Naive B cell (primary cell): Measurements from ENCODE around the gene SPATA12. TPM values are rescaled to one million over a fixed set of nuclear protein-coding genes. Genes with fewer than 3 reads are reported as not detected.
"Not testable (repeated sequence)": the region's sequence is repeated elsewhere in the genome, so short reads cannot be mapped to it uniquely, and the experiment has no call there.

Experiments used
- ATAC-seq, 2 donors: fragments of 150-1000 bp; cut with Tn5 transposase; 2 replicates each; pipeline ENCODE4 v1.10.0; 2021; ENCODE audit warnings: low read depth in 2 of 2, mild to moderate bottlenecking in 2 of 2, moderate library complexity in 2 of 2
- DNase-seq: peaks from one replicate; pipeline ENCODE4 v3.0.0; 2022
- H3K27ac Mint-ChIP-seq, 6 donors: one replicate each; pipeline ENCODE4 v1.8.0; 2020 to 2022; ENCODE audit warnings: mild to moderate bottlenecking in 6 of 6, mixed read lengths in 6 of 6, moderate library complexity in 5 of 6, inconsistent platforms in 2 of 6
- H3K27me3 Mint-ChIP-seq, 3 donors: one replicate each; pipeline ENCODE4 v1.8.0; 2021 to 2022; ENCODE audit warnings: mixed read lengths in 3 of 3, mild to moderate bottlenecking in 1 of 3
- H3K36me3 Mint-ChIP-seq, 2 donors: one replicate each; pipeline ENCODE4 v1.8.0; 2020 to 2022; ENCODE audit warnings: mixed read lengths in 2 of 2, inconsistent platforms in 1 of 2, mild to moderate bottlenecking in 1 of 2
- H3K4me1 Mint-ChIP-seq, 3 donors: one replicate each; pipeline ENCODE4 v1.8.0; 2020 to 2022; ENCODE audit warnings: mixed read lengths in 3 of 3, inconsistent platforms in 1 of 3, mild to moderate bottlenecking in 1 of 3, moderate library complexity in 1 of 3
- H3K4me3 Mint-ChIP-seq, 8 donors: one replicate each; pipeline ENCODE4 v1.8.0; 2020 to 2022; ENCODE audit warnings: mild to moderate bottlenecking in 8 of 8, mixed read lengths in 8 of 8, moderate library complexity in 8 of 8, inconsistent platforms in 2 of 8
- H3K9me3 Mint-ChIP-seq, 7 donors: one replicate each; pipeline ENCODE4 v1.8.0; 2020 to 2022; ENCODE audit warnings: mixed read lengths in 7 of 7, mild to moderate bottlenecking in 5 of 7, inconsistent platforms in 2 of 7, moderate library complexity in 1 of 7
- polyA plus RNA-seq, 6 donors: library from polyadenylated mRNA; unstranded; fragments of 300-500 nt; fragmentation: Illumina TruSeq; gene quantifications; one replicate each; pipeline ENCODE4 v1.2.3, GENCODE V29; 2021; ENCODE audit warnings: low read depth in 6 of 6

The SPATA12 gene
- polyA plus RNA-seq, 6 donors from 2014 or later = not detected

- Mint-ChIP-seq H3K36me3 (peaks cover 0 to 4% of the 10 kb centered on the region in 2 donors), H3K27ac (peak overlapping the region in 2 of 6 donors; percentile 7 to 50), H3K4me3 (peak overlapping the region; percentile 56 to 86 (median 82)), H3K27me3 (peaks cover 56 to 72% (median 70%) of the 10 kb centered on the region in 3 donors), H3K9me3 (no peaks in the 10 kb centered on the region), H3K4me1 (peaks cover 15 to 22% (median 18%) of the 10 kb centered on the region in 3 donors)
- no peak for DNase-seq
- ATAC-seq = peak in 1 of 2 donors; percentile 11
Measured at GRCh38 chr3:57077630-57078343, 17.3 kb downstream of the SPATA12 start.

- peaks cover 0 to 4% of the 10 kb centered on the region in 2 donors for H3K36me3 Mint-ChIP-seq
- peak overlapping the region; percentile 56 to 86 (median 82) for H3K4me3 Mint-ChIP-seq
- DNase-seq = peak; percentile 60
- peak overlapping the region in 2 of 6 donors; percentile 7 to 50 for H3K27ac Mint-ChIP-seq
- peaks cover 15 to 22% (median 18%) of the 10 kb centered on the region in 3 donors for H3K4me1 Mint-ChIP-seq
- H3K27me3 Mint-ChIP-seq = peaks cover 52 to 67% (median 65%) of the 10 kb centered on the region in 3 donors
- peak; percentile 87 to 88 for ATAC-seq
- H3K9me3 Mint-ChIP-seq = no peaks in the 10 kb centered on the region
Measured at GRCh38 chr3:57078344-57078634, 17.8 kb downstream of the SPATA12 start.

GRCh38 chr3:57078635-57079473 is 18.4 kb downstream of the SPATA12 start:
- Mint-ChIP-seq H3K4me3 (peak overlapping the region; percentile 56 to 86 (median 82)), H3K27me3 (peaks cover 48 to 61% (median 59%) of the 10 kb centered on the region in 3 donors), H3K9me3 (no peaks in the 10 kb centered on the region), H3K4me1 (peaks cover 15 to 22% (median 18%) of the 10 kb centered on the region in 3 donors), H3K36me3 (peaks cover 0 to 4% of the 10 kb centered on the region in 2 donors), H3K27ac (no peak overlapping the region)
- peak; percentile 15 to 20 for ATAC-seq
- DNase-seq = peak; percentile 14

GRCh38 chr3:57079474-57079831 is 19.0 kb downstream of the SPATA12 start:
- H3K27me3 Mint-ChIP-seq = peaks cover 42 to 56% (median 53%) of the 10 kb centered on the region in 3 donors
- DNase-seq = no peak
- H3K4me1 Mint-ChIP-seq = peaks cover 15 to 22% (median 18%) of the 10 kb centered on the region in 3 donors
- H3K4me3 Mint-ChIP-seq = peak overlapping the region in 6 of 8 donors; percentile 67 to 83 (median 76)
- ATAC-seq = no peak
- peaks cover 0 to 3% of the 10 kb centered on the region in 2 donors for H3K36me3 Mint-ChIP-seq
- H3K27ac Mint-ChIP-seq = no peak overlapping the region
- no peaks in the 10 kb centered on the region for H3K9me3 Mint-ChIP-seq

GRCh38 chr3:57080171-57080570 is 19.7 kb downstream of the SPATA12 start:
- Mint-ChIP-seq H3K27ac (peak overlapping the region in 1 of 6 donors; percentile 6), H3K4me1 (peaks cover 15 to 18% (median 18%) of the 10 kb centered on the region in 3 donors), H3K27me3 (peaks cover 34 to 48% (median 46%) of the 10 kb centered on the region in 3 donors), H3K36me3 (no peaks in the 10 kb centered on the region), H3K9me3 (no peaks in the 10 kb centered on the region), H3K4me3 (peak overlapping the region in 7 of 8 donors; percentile 64 to 83 (median 75))
- no peak for ATAC-seq
- no peak for DNase-seq

- DNase-seq (no peak), ATAC-seq (no peak)
- peaks cover 30 to 38% (median 36%) of the 10 kb centered on the region in 3 donors for H3K27me3 Mint-ChIP-seq
- H3K36me3 Mint-ChIP-seq = no peaks in the 10 kb centered on the region
- H3K9me3 Mint-ChIP-seq = no peaks in the 10 kb centered on the region
- H3K4me1 Mint-ChIP-seq = peaks cover 15 to 18% (median 18%) of the 10 kb centered on the region in 3 donors
- peak overlapping the region in 1 of 6 donors; percentile 10 for H3K27ac Mint-ChIP-seq
- H3K4me3 Mint-ChIP-seq = no peak overlapping the region
Measured at GRCh38 chr3:57081173-57081572, 20.7 kb downstream of the SPATA12 start.

- Mint-ChIP-seq H3K27ac (no peak overlapping the region), H3K4me1 (peaks cover 9 to 13% (median 10%) of the 10 kb centered on the region in 3 donors), H3K4me3 (no peak overlapping the region), H3K9me3 (no peaks in the 10 kb centered on the region), H3K27me3 (peaks cover 17 to 30% (median 23%) of the 10 kb centered on the region in 3 donors), H3K36me3 (no peaks in the 10 kb centered on the region)
- ATAC-seq (no peak), DNase-seq (no peak)
Measured at GRCh38 chr3:57082481-57082880, 22.0 kb downstream of the SPATA12 start.

GRCh38 chr3:57083266-57083995 is 23.0 kb downstream of the SPATA12 start:
- H3K27ac Mint-ChIP-seq, H3K36me3 Mint-ChIP-seq, H3K4me3 Mint-ChIP-seq, ATAC-seq, H3K4me1 Mint-ChIP-seq, H3K9me3 Mint-ChIP-seq, DNase-seq: not testable (repeated sequence)
- peaks cover 8 to 24% (median 18%) of the 10 kb centered on the region in 3 donors for H3K27me3 Mint-ChIP-seq

- Mint-ChIP-seq H3K9me3 (no peaks in the 10 kb centered on the region), H3K27me3 (peaks cover 8 to 28% (median 25%) of the 10 kb centered on the region in 3 donors), H3K4me3 (no peak overlapping the region), H3K27ac (no peak overlapping the region), H3K36me3 (no peaks in the 10 kb centered on the region), H3K4me1 (no peaks in the 10 kb centered on the region)
- ATAC-seq (no peak), DNase-seq (no peak)
Measured at GRCh38 chr3:57085211-57085610, 24.7 kb downstream of the SPATA12 start.

GRCh38 chr3:57086201-57086600 is 25.7 kb downstream of the SPATA12 start:
- Mint-ChIP-seq H3K27me3 (peaks cover 3 to 24% (median 15%) of the 10 kb centered on the region in 3 donors), H3K4me3 (no peak overlapping the region), H3K27ac (no peak overlapping the region), H3K9me3 (no peaks in the 10 kb centered on the region), H3K4me1 (no peaks in the 10 kb centered on the region), H3K36me3 (no peaks in the 10 kb centered on the region)
- DNase-seq (no peak), ATAC-seq (no peak)

- Mint-ChIP-seq H3K27ac (no peak overlapping the region), H3K4me3 (no peak overlapping the region), H3K9me3 (no peaks in the 10 kb centered on the region), H3K27me3 (peaks cover 5 to 24% (median 14%) of the 10 kb centered on the region in 3 donors), H3K4me1 (no peaks in the 10 kb centered on the region), H3K36me3 (no peaks in the 10 kb centered on the region)
- ATAC-seq (no peak), DNase-seq (no peak)
Measured at GRCh38 chr3:57087361-57088092, 27.1 kb downstream of the SPATA12 start.

- Mint-ChIP-seq H3K9me3 (no peaks in the 10 kb centered on the region), H3K27ac (peak overlapping the region in 2 of 6 donors; percentile 30 to 43), H3K36me3 (no peaks in the 10 kb centered on the region), H3K27me3 (peaks cover 6 to 24% (median 14%) of the 10 kb centered on the region in 3 donors), H3K4me1 (no peaks in the 10 kb centered on the region), H3K4me3 (no peak overlapping the region)
- no peak for DNase-seq
- ATAC-seq = no peak
Measured at GRCh38 chr3:57088503-57088902, 28.0 kb downstream of the SPATA12 start.
